DND-41 (cell line): ENCODE measurements around the gene TTLL9.

Experiments used
- ATAC-seq: fragments of 200-7000 bp; cut with Tn5 transposase; 3 replicates; pipeline ENCODE4 v1.9.1; 2021; ENCODE audit warnings: low read depth; ENCODE audit not compliant: insufficient read depth
- DNase-seq: peaks from one replicate; pipeline ENCODE4 v3.0.0-alpha.2; 2020
- H2AFZ ChIP-seq: 2 replicates; pipeline ENCODE4 v1.6.0; 2012; ENCODE audit warnings: low read depth, low read length
- H3K27ac ChIP-seq: 2 replicates; pipeline ENCODE4 v1.5.1; 2012; ENCODE audit warnings: low read length, inconsistent platforms
- H3K27me3 ChIP-seq: fragments of 200-600 bp; sonication (generic); 2 replicates; pipeline ENCODE4 v1.6.0; 2012; ENCODE audit warnings: low read length, mild to moderate bottlenecking, inconsistent platforms; ENCODE audit not compliant: insufficient read depth, poor library complexity
- H3K36me3 ChIP-seq: 2 replicates; pipeline ENCODE4 v1.5.1; 2012; ENCODE audit warnings: low read length, inconsistent platforms; ENCODE audit not compliant: insufficient read depth
- H3K4me1 ChIP-seq: 2 replicates; pipeline ENCODE4 v1.5.1; 2012; ENCODE audit warnings: mild to moderate bottlenecking, low read length; ENCODE audit not compliant: insufficient read depth
- H3K4me2 ChIP-seq: 2 replicates; pipeline ENCODE4 v1.6.0; 2012; ENCODE audit warnings: mild to moderate bottlenecking, moderate library complexity, low read length, inconsistent platforms; ENCODE audit not compliant: insufficient read depth
- H3K4me3 ChIP-seq, 2 experiments: fragments of 200-600 bp in 1 of 2; shearing (Covaris generic) in 1 of 2; 2 replicates each; pipeline ENCODE4 v1.5.1; 2012 to 2016; ENCODE audit warnings: inconsistent platforms in 2 of 2, low read length in 2 of 2, mild to moderate bottlenecking in 2 of 2, low read depth in 1 of 2, moderate library complexity in 1 of 2
- H3K79me2 ChIP-seq: 2 replicates; pipeline ENCODE4 v1.6.0; 2012; ENCODE audit warnings: low read length, inconsistent platforms; ENCODE audit not compliant: insufficient read depth
- H3K9ac ChIP-seq: 2 replicates; pipeline ENCODE4 v1.6.0; 2012; ENCODE audit warnings: low read depth, mild to moderate bottlenecking, inconsistent platforms, low read length, moderate library complexity
- H3K9me3 ChIP-seq: 2 replicates; pipeline ENCODE4 v1.5.1; 2012; ENCODE audit warnings: low read length, moderate library complexity, mild to moderate bottlenecking, inconsistent platforms; ENCODE audit not compliant: insufficient read depth, severe bottlenecking
- H4K20me1 ChIP-seq: 2 replicates; pipeline ENCODE4 v1.6.0; 2012; ENCODE audit warnings: low read length; ENCODE audit not compliant: insufficient read depth
- CTCF ChIP-seq: IDR thresholded peaks from 2 replicates; pipeline ENCODE4 v1.5.1; 2012; ENCODE audit warnings: borderline replicate concordance, low read length, moderate library complexity, mild to moderate bottlenecking; ENCODE audit not compliant: poor library complexity, severe bottlenecking; ENCODE audit errors: extremely low read depth
- EZH2 ChIP-seq: IDR thresholded peaks from 3 replicates; pipeline ENCODE4 v1.6.1; 2012; ENCODE audit warnings: borderline replicate concordance, low read depth, mild to moderate bottlenecking, moderate library complexity, low read length, inconsistent platforms; ENCODE audit not compliant: severe bottlenecking

TTLL9 gene

GRCh38 chr20:31981784-31982183 lies 111.3 kb downstream of the TTLL9 start:
- no peak overlapping the region for H3K4me2 ChIP-seq
- H3K27me3 ChIP-seq, result no peaks in the 10 kb centered on the region
- H3K4me1 ChIP-seq, result no peaks in the 10 kb centered on the region
- no peak for ATAC-seq
- no peak for DNase-seq
- H3K9ac ChIP-seq, result no peak overlapping the region
- H3K79me2 ChIP-seq, result no peaks in the 10 kb centered on the region
- H3K9me3 ChIP-seq, result no peaks in the 10 kb centered on the region
- H3K4me3 ChIP-seq, result no peak overlapping the region
- H3K27ac ChIP-seq, result no peak overlapping the region
- no peak overlapping the region for H2AFZ ChIP-seq
- TF ChIP-seq EZH2 (no peak), CTCF (no peak)
- 0 out of 2 replicates have a peak, but pooled peaks cover 2% of the 10 kb centered on the region for H4K20me1 ChIP-seq
- no peaks in the 10 kb centered on the region for H3K36me3 ChIP-seq

GRCh38 chr20:31984981-31985471 lies 114.6 kb downstream of the TTLL9 start:
- no peak overlapping the region for H3K4me2 ChIP-seq
- no peak overlapping the region for H3K27ac ChIP-seq
- H3K4me1 ChIP-seq, result no peaks in the 10 kb centered on the region
- no peaks in the 10 kb centered on the region for H3K9me3 ChIP-seq
- no peak overlapping the region for H2AFZ ChIP-seq
- DNase-seq (no peak), ATAC-seq (no peak)
- H4K20me1 ChIP-seq, result 0 out of 2 replicates have a peak, but pooled peaks cover 2% of the 10 kb centered on the region
- no peaks in the 10 kb centered on the region for H3K79me2 ChIP-seq
- no peaks in the 10 kb centered on the region for H3K27me3 ChIP-seq
- H3K36me3 ChIP-seq, result no peaks in the 10 kb centered on the region
- no peak overlapping the region for H3K4me3 ChIP-seq
- no peak overlapping the region for H3K9ac ChIP-seq
- TF ChIP-seq EZH2, result no peak
- TF ChIP-seq CTCF, result no peak

GRCh38 chr20:31987744-31988143 lies 117.3 kb downstream of the TTLL9 start:
- ATAC-seq, result no peak

More at GRCh38 chr20:31987744-31988143, 117.3 kb downstream of the TTLL9 start:
- H3K79me2 ChIP-seq, result no peaks in the 10 kb centered on the region
- DNase-seq, result no peak
- H3K27ac ChIP-seq, result no peak overlapping the region
- H3K9me3 ChIP-seq, result no peaks in the 10 kb centered on the region
- no peaks in the 10 kb centered on the region; the same call in 1 of the 2 replicates for H4K20me1 ChIP-seq
- H2AFZ ChIP-seq, result no peak overlapping the region
- peaks cover 5% of the 10 kb centered on the region for H3K27me3 ChIP-seq
- H3K4me3 ChIP-seq, result no peak overlapping the region
- no peaks in the 10 kb centered on the region for H3K36me3 ChIP-seq
- H3K4me1 ChIP-seq, result no peaks in the 10 kb centered on the region
- TF ChIP-seq CTCF, result no peak
- TF ChIP-seq EZH2, result no peak
- no peak overlapping the region for H3K4me2 ChIP-seq
- no peak overlapping the region for H3K9ac ChIP-seq
